HG02852 (cell line): ENCODE measurements around the gene MBNL1.

Source experiments
- ATAC-seq: cut with Tn5 transposase; IDR thresholded peaks from one replicate; pipeline ENCODE4 v1.9.1; 2021; ENCODE audit warnings: mild to moderate bottlenecking, moderate library complexity; ENCODE audit not compliant: unreplicated experiment

Gene MBNL1

GRCh38 chr3:152268555-152269055 lies at the start of gene MBNL1:
TSS of gene MBNL1 (plus strand) at chr3:152268929. CDS start at chr3:152300194, 31,265 bp downstream.
- peak; percentile 66 for ATAC-seq

GRCh38 chr3:152219216-152219615 lies 49.5 kb upstream of the MBNL1 start:
- no peak for ATAC-seq

- ATAC-seq, result no peak
These were observed 48.9 kb upstream of the MBNL1 start for GRCh38 chr3:152219769-152220255.

- peak; percentile 51 for ATAC-seq
These were observed 46.4 kb upstream of the MBNL1 start for GRCh38 chr3:152222327-152222726.

GRCh38 chr3:152225201-152225600 lies 43.5 kb upstream of the MBNL1 start:
- no peak for ATAC-seq

- ATAC-seq, result no peak
These were observed 42.6 kb upstream of the MBNL1 start for GRCh38 chr3:152226176-152226575.

- no peak for ATAC-seq
These were observed 41.7 kb upstream of the MBNL1 start for GRCh38 chr3:152227027-152227426.

GRCh38 chr3:152229692-152230091 lies 39.0 kb upstream of the MBNL1 start:
- ATAC-seq, result no peak

- no peak for ATAC-seq
These were observed 38.4 kb upstream of the MBNL1 start for GRCh38 chr3:152230370-152230769.

GRCh38 chr3:152232001-152232400 lies 36.7 kb upstream of the MBNL1 start:
- ATAC-seq, result no peak

- no peak for ATAC-seq
These were observed 36.0 kb upstream of the MBNL1 start for GRCh38 chr3:152232679-152233078.

- no peak for ATAC-seq
These were observed 33.9 kb upstream of the MBNL1 start for GRCh38 chr3:152234657-152235375.

GRCh38 chr3:152235709-152236298 lies 32.9 kb upstream of the MBNL1 start:
- ATAC-seq, result no peak

- no peak for ATAC-seq
These were observed 32.0 kb upstream of the MBNL1 start for GRCh38 chr3:152236716-152237115.

GRCh38 chr3:152241142-152242017 lies 27.3 kb upstream of the MBNL1 start:
- ATAC-seq, result peak; percentile 46

GRCh38 chr3:152243301-152243711 lies 25.4 kb upstream of the MBNL1 start:
- ATAC-seq, result peak; percentile 80

GRCh38 chr3:152243721-152244516 lies 24.8 kb upstream of the MBNL1 start:
- peak; percentile 32 for ATAC-seq

GRCh38 chr3:152244517-152244888 lies 24.2 kb upstream of the MBNL1 start:
- ATAC-seq, result no peak

GRCh38 chr3:152245498-152246170 lies 23.1 kb upstream of the MBNL1 start:
- ATAC-seq, result no peak

- no peak for ATAC-seq
These were observed 16.8 kb upstream of the MBNL1 start for GRCh38 chr3:152251916-152252315.
